Upper lobe of left lung (tissue), 6 donors: ENCODE data around the gene UNC13B. TPM values are rescaled to one million over a fixed set of nuclear protein-coding genes. Genes with fewer than 3 reads are reported as not detected.

Experiments
- ATAC-seq, 2 donors: fragments of 200-7000 bp; cut with Tn5 transposase; one replicate each; pipeline ENCODE4 v1.9.1; 2022; ENCODE audit warnings: mild to moderate bottlenecking in 2 of 2, moderate library complexity in 2 of 2; ENCODE audit not compliant: low FRiP score in 2 of 2
- DNase-seq, 2 donors: peaks; one replicate each; pipeline ENCODE4 v3.0.0-alpha.2; 2019 to 2020
- H3K27ac ChIP-seq, 4 donors: fragments of 200-600 bp; sonication (generic); one replicate each; pipeline ENCODE4 v1.5.1; 2016 to 2019
- H3K27me3 ChIP-seq, 4 donors: fragments of 200-600 bp; sonication (generic); one replicate each; pipeline ENCODE4 v1.5.1; 2017 to 2019
- H3K36me3 ChIP-seq, 4 donors: fragments of 200-600 bp; sonication (generic); one replicate each; pipeline ENCODE4 v1.5.1; 2016 to 2019
- H3K4me1 ChIP-seq, 4 donors: fragments of 200-600 bp; sonication (generic); one replicate each; pipeline ENCODE4 v1.5.1; 2018 to 2019
- H3K4me3 ChIP-seq, 4 donors: fragments of 200-600 bp; sonication (generic); one replicate each; pipeline ENCODE4 v1.5.1; 2017 to 2019; ENCODE audit warnings: mild to moderate bottlenecking in 2 of 4, moderate library complexity in 1 of 4
- H3K9me3 ChIP-seq, 4 donors: fragments of 200-600 bp; sonication (generic); one replicate each; pipeline ENCODE4 v1.5.1; 2018 to 2019
- CTCF ChIP-seq, 6 experiments: fragments of 450-650 bp in 4 of 6; fragments of 200-600 bp in 2 of 6; sonication (generic) in 2 of 6; IDR thresholded peaks; one replicate each; pipeline ENCODE4 v1.5.1; 2016 to 2019; ENCODE audit warnings: antibody characterized with exemption in 6 of 6
- EP300 ChIP-seq, 4 donors: sonication (generic); formaldehyde crosslinking; IDR thresholded peaks; one replicate each; pipeline ENCODE4 v1.5.1; 2017; ENCODE audit warnings: antibody characterized with exemption in 4 of 4, control low read depth in 2 of 4
- POLR2A ChIP-seq, 4 donors: fragments of 450-650 bp; IDR thresholded peaks; one replicate each; pipeline ENCODE4 v1.5.1; 2016 to 2017; ENCODE audit warnings: antibody characterized with exemption in 4 of 4, mild to moderate bottlenecking in 2 of 4
- POLR2AphosphoS5 ChIP-seq, 2 donors: sonication (generic); formaldehyde crosslinking; IDR thresholded peaks; one replicate each; pipeline ENCODE4 v1.5.1; 2017; ENCODE audit warnings: antibody characterized with exemption in 2 of 2
- WGBS, 2 donors: methylation state at CpG; one replicate each; pipeline ENCODE4 v1.1.5; 2017 to 2018; 5-methylcytosine and 5-hydroxymethylcytosine counted together
- total RNA-seq, 6 donors: library from RNA; depleted of rRNA in 4 of 6; stranded (reverse); fragments of >200 nt in 4 of 6; gene quantifications; one replicate each; pipeline versions ENCODE4 v1.1.0 to v1.2.1, GENCODE V29; 2016 to 2021
- donor health status: DM: no; HTN: no; CAD: no; lungs with moderate emphysema.
- donor health status: DM: no; HTN: yes; CAD: no; lungs with severe emphysema.

UNC13B gene
- total RNA-seq, 6 donors from 2014 or later: 68.3 to 300 (median 151) TPM

GRCh38 chr9:35423499-35423898, 261.7 kb downstream of the UNC13B start:
- ATAC-seq: no peak
- Histone ChIP-seq H3K36me3 (no peaks in the 10 kb centered on the region), H3K27ac (no peak overlapping the region), H3K9me3 (no peaks in the 10 kb centered on the region), H3K4me3 (no peak overlapping the region), H3K27me3 (no peaks in the 10 kb centered on the region), H3K4me1 (no peaks in the 10 kb centered on the region)
- 88 to 94% methylated on average over 2 of the region's 2 CpGs for WGBS, 2 donors
- TF ChIP-seq EP300 (IDR thresholded peaks at IDR 0.05): no peak
- TF ChIP-seq POLR2AphosphoS5 (IDR thresholded peaks at IDR 0.05): no peak
- no peak for TF ChIP-seq POLR2A (IDR thresholded peaks at IDR 0.05)
- TF ChIP-seq CTCF (IDR thresholded peaks at IDR 0.05): no peak
- no peak for DNase-seq

- no peak overlapping the region for H3K4me3 ChIP-seq
- 71 to 80% methylated on average over 7 of the region's 7 CpGs for WGBS, 2 donors
- no peak overlapping the region for H3K27ac ChIP-seq
- ATAC-seq: no peak
- H3K4me1 ChIP-seq: no peaks in the 10 kb centered on the region
- no peaks in the 10 kb centered on the region for H3K9me3 ChIP-seq
- no peak for TF ChIP-seq POLR2AphosphoS5 (IDR thresholded peaks at IDR 0.05)
- TF ChIP-seq POLR2A (IDR thresholded peaks at IDR 0.05): no peak
- no peak for TF ChIP-seq CTCF (IDR thresholded peaks at IDR 0.05)
- TF ChIP-seq EP300 (IDR thresholded peaks at IDR 0.05): no peak
- no peaks in the 10 kb centered on the region for H3K36me3 ChIP-seq
- DNase-seq: no peak
- no peaks in the 10 kb centered on the region for H3K27me3 ChIP-seq
These were observed 262.8 kb downstream of the UNC13B start for GRCh38 chr9:35424356-35425352.

GRCh38 chr9:35426627-35427026, 264.8 kb downstream of the UNC13B start:
- Histone ChIP-seq H3K4me1 (no peaks in the 10 kb centered on the region), H3K36me3 (no peaks in the 10 kb centered on the region), H3K27ac (no peak overlapping the region), H3K4me3 (no peak overlapping the region), H3K9me3 (no peaks in the 10 kb centered on the region), H3K27me3 (no peaks in the 10 kb centered on the region)
- DNase-seq (no peak), ATAC-seq (no peak)
- TF ChIP-seq POLR2AphosphoS5 (IDR thresholded peaks at IDR 0.05): no peak
- no peak for TF ChIP-seq CTCF (IDR thresholded peaks at IDR 0.05)
- TF ChIP-seq EP300 (IDR thresholded peaks at IDR 0.05): no peak
- TF ChIP-seq POLR2A (IDR thresholded peaks at IDR 0.05): no peak
- WGBS, 2 donors: 56 to 68% methylated on average over 1 of the region's 1 CpG

- TF ChIP-seq POLR2AphosphoS5 (IDR thresholded peaks at IDR 0.05): no peak
- TF ChIP-seq POLR2A (IDR thresholded peaks at IDR 0.05): no peak
- no peaks in the 10 kb centered on the region for H3K9me3 ChIP-seq
- 93 to 97% methylated on average over 1 of the region's 1 CpG for WGBS, 2 donors
These were observed 269.7 kb downstream of the UNC13B start for GRCh38 chr9:35431467-35431866.

GRCh38 chr9:35432076-35432475, 270.3 kb downstream of the UNC13B start:
- Histone ChIP-seq H3K36me3 (no peaks in the 10 kb centered on the region), H3K4me3 (no peak overlapping the region), H3K4me1 (no peaks in the 10 kb centered on the region), H3K9me3 (no peaks in the 10 kb centered on the region), H3K27ac (no peak overlapping the region), H3K27me3 (no peaks in the 10 kb centered on the region)
- TF ChIP-seq POLR2AphosphoS5 (IDR thresholded peaks at IDR 0.05) (no peak), CTCF (IDR thresholded peaks at IDR 0.05) (no peak), POLR2A (IDR thresholded peaks at IDR 0.05) (no peak), EP300 (IDR thresholded peaks at IDR 0.05) (no peak)
- DNase-seq (no peak), ATAC-seq (no peak)
- WGBS, 2 donors: 88 to 94% methylated on average over 2 of the region's 2 CpGs

More at GRCh38 chr9:35431467-35431866, 269.7 kb downstream of the UNC13B start:
- no peaks in the 10 kb centered on the region for H3K4me1 ChIP-seq
- ATAC-seq (no peak), DNase-seq (no peak)
- no peaks in the 10 kb centered on the region for H3K36me3 ChIP-seq
- H3K4me3 ChIP-seq: no peak overlapping the region
- H3K27me3 ChIP-seq: no peaks in the 10 kb centered on the region
- no peak overlapping the region for H3K27ac ChIP-seq
